Cardiac fibroblast (primary cell): ENCODE measurements around the gene MAD1L1.

Experiments used
- DNase-seq, 2 donors: peaks; one replicate each; pipeline versions ENCODE4 v3.0.0 to v3.0.0-alpha.2; 2010; ENCODE audit warnings: low read depth in 2 of 2
- H3K4me3 ChIP-seq, 2 donors: replicated peaks in 1 of 2; 1 replicate in 1 of 2; 2 replicates in 1 of 2; pipeline ENCODE4 v1.5.1; 2011; ENCODE audit warnings: low read depth in 2 of 2, low read length in 2 of 2, mild to moderate bottlenecking in 2 of 2, moderate library complexity in 1 of 2
- TF ChIP-seq, protein P1 (sequence below): IDR thresholded peaks from one replicate; pipeline ENCODE4 v1.5.1; 2011; ENCODE audit warnings: low read depth, mild to moderate bottlenecking, low read length, inconsistent platforms

MAD1L1 gene

DNA sequence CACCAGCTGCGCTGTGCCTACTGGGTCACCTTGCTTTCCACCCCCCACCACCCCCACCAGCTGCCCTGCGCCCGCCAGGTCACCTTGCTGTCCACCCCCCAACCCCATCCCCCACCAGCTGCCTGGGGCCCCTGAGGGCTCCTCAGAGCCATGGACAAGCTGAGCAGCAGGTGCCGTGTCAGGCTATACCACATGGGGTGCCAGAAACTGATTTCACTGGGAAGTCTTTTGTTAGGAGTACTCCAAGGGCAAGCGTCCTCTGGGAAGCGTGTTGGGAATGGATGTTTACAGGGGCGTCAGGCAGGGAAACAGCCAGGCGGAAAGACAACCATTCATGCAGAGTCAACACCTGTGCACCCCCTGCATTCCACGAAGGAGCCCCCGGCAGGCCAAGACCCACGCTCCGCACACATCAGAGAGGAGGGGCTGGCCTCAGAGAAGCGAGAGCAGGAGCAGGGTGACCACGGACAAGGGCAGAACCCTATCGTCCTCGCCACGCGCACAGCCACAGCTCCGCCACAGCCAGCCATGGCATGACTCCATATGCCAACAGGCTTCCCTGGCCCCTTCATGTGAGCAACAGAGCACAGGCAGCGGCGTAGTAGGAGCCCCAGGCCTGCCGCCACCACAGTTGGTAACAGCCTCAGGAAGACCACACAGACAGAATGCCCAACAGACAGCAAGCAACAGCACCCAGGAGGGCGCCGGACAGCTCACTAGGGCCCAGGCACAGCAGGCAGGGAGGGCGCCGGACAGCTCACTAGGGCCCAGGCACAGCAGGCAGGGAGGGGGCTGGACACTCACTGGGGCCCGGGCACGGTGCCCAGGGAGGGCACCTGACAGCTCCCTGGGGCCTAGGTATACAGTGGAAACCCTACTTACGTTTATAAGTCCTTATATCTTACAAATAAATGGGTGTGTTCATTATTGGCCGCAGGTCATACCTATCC, 180.8 kb downstream of the MAD1L1 start:
- DNase-seq = no peak
- TF ChIP-seq, protein P1, sequence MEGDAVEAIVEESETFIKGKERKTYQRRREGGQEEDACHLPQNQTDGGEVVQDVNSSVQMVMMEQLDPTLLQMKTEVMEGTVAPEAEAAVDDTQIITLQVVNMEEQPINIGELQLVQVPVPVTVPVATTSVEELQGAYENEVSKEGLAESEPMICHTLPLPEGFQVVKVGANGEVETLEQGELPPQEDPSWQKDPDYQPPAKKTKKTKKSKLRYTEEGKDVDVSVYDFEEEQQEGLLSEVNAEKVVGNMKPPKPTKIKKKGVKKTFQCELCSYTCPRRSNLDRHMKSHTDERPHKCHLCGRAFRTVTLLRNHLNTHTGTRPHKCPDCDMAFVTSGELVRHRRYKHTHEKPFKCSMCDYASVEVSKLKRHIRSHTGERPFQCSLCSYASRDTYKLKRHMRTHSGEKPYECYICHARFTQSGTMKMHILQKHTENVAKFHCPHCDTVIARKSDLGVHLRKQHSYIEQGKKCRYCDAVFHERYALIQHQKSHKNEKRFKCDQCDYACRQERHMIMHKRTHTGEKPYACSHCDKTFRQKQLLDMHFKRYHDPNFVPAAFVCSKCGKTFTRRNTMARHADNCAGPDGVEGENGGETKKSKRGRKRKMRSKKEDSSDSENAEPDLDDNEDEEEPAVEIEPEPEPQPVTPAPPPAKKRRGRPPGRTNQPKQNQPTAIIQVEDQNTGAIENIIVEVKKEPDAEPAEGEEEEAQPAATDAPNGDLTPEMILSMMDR = no peak

DNA sequence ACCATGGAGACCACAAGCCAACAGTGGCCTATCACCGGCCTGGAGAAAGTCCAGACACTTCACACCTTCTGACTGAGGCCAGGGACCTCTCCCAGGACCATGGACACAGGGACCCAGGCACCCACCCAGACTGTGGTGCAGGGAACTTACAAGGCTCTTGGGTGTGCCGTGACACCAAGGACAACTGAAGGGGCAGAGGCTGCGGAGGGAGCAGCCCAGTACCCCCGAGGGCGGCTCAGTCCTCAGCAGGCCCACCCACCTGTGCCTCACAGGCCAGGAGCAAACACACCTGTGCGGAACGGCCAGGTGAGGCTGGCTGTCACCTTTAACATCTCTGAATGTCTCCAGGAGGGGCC, 182.3 kb downstream of the MAD1L1 start:
- no peak for DNase-seq
- TF ChIP-seq, protein P1 = no peak
- H3K4me3 ChIP-seq = no peak overlapping the region

More for the DNA sequence above, 180.8 kb downstream of the MAD1L1 start:
- H3K4me3 ChIP-seq = no peak overlapping the region

DNA sequence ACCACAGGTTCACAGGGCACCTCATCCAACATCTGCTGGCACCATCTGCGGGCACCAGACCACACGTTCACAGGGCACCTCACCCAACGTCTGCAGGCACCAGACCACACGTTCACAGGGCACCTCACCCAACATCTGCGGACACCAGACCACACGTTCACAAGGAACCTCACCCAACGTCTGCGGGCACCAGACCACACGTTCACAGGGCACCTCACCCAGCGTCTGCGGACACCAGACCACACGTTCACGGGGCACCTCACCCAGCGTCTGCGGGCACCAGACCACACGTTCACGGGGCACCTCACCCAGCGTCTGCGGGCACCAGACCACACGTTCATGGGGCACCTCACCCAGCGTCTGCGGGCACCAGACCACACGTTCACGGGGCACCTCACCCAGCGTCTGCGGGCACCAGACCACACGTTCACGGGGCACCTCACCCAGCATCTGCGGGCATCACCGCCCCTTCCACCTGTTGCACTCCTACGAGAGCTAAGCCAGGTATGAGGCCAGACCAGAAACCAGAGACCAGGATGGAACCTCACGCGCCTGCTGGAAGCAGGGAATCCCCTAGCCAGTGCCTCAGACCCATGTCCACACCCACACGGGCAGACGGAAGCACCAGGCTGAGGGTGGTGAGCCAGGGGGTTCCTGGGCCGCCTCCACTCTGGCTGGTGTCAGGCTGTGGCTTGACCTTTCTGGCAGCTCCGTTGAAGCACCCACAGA, 182.8 kb downstream of the MAD1L1 start:
- TF ChIP-seq, protein P1 = no peak
- H3K4me3 ChIP-seq = no peak overlapping the region
- DNase-seq = no peak

DNA sequence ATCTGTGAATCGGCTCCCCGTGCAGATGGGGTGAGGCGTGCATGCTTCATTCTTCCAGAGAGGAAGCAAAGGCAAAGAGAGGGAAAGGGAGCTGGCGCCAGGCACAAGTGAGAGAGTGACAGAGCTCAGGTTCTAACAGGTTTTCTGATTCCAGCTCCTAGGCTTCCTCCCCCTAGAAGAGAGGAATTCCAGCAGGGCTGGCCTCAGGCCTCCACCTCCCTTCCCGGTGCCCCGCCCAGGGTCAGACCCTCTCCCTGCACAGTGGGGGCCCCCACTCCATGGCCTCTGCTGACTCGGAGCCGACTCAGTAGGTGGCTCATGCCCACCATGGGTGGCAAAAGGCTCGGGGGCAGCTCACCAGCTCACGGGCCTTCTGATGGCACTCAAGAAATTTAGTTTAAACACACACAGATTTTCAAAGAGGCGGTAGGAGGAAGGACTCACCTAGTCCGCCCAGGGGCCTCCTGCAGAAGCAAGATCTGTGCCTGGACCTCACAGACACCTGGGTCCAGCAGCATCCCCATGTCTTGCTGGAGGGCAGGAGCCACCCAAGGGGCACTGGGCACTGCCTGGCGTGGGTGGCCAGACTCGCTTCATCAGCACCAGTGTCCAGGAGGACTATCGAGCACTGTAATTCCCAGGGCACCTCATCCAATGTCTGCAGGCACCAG, 183.5 kb downstream of the MAD1L1 start:
- H3K4me3 ChIP-seq = no peak overlapping the region
- TF ChIP-seq, protein P1 = no peak
- DNase-seq = no peak

DNA sequence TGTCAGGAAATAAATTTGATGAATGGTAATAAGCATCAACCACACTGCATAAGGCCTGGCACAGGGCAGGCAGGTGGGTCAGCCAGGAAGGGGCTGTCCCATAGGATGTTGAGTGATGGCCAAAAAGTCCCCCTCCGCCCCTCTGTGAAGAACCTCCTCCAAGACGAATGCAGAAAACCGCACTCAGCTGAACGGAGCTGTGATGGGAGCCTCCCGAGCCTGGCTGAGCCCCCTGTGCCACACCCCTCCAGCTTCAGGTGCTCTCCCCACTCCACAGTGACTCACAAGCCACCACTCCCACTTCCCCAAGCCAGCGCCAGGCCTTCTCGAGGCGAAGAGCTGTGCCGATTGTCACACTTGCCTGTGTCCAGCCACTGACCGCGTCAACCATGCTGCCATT, 184.2 kb downstream of the MAD1L1 start:
- H3K4me3 ChIP-seq = no peak overlapping the region
- TF ChIP-seq, protein P1 = no peak
- DNase-seq = no peak

DNA sequence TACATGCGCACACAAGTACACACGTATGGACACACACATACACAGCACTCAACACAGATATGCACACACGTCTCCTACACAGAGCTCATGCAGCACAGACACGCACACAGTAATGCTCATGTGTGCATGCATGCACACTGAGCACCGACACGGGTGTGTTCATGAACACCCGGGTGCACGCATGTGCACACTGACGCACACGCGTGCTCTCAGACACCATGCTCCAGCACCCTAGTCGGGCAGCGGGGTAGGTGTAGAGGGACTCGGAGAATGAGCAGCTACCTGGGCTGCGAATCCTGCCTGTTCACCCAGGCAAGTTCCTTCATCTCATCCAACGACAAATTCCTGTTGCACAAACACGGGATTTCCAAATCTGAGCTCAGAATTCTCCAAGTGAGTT, 184.7 kb downstream of the MAD1L1 start:
- TF ChIP-seq, protein P1 = no peak
- no peak overlapping the region for H3K4me3 ChIP-seq
- no peak for DNase-seq
